Stromal cell of bone marrow (primary cell): ENCODE results near the gene UNC93B1.
"Not testable (repeated sequence)": the region's sequence is repeated elsewhere in the genome, so short reads cannot be mapped to it uniquely, and the experiment has no call there.

Experiments used
- DNase-seq: peaks from one replicate; pipeline ENCODE4 v3.0.0-alpha.2; 2012; ENCODE audit warnings: low read depth

Gene UNC93B1

GRCh38 chr11:67991347-67992121, 12.4 kb downstream of the UNC93B1 start:
- DNase-seq: not testable (repeated sequence)

GRCh38 chr11:67990546-67991346, 13.2 kb downstream of the UNC93B1 start:
- not testable (repeated sequence) for DNase-seq

- not testable (repeated sequence) for DNase-seq
These were observed 18.6 kb downstream of the UNC93B1 start for GRCh38 chr11:67985302-67985701.

- no peak for DNase-seq
These were observed 19.9 kb downstream of the UNC93B1 start for GRCh38 chr11:67983951-67984350.

- not testable (repeated sequence) for DNase-seq
These were observed 21.5 kb downstream of the UNC93B1 start for GRCh38 chr11:67982255-67982857.

GRCh38 chr11:67981226-67981625, 22.7 kb downstream of the UNC93B1 start:
- DNase-seq: not testable (repeated sequence)

- DNase-seq: not testable (repeated sequence)
These were observed 25.0 kb downstream of the UNC93B1 start for GRCh38 chr11:67978766-67979418.

GRCh38 chr11:67974746-67975145, 29.2 kb downstream of the UNC93B1 start:
- not testable (repeated sequence) for DNase-seq

GRCh38 chr11:67965830-67966348, 38.0 kb downstream of the UNC93B1 start:
- not testable (repeated sequence) for DNase-seq

GRCh38 chr11:67964746-67965145, 39.2 kb downstream of the UNC93B1 start:
- DNase-seq: not testable (repeated sequence)

GRCh38 chr11:67963879-67964278, 40.0 kb downstream of the UNC93B1 start:
- not testable (repeated sequence) for DNase-seq

- not testable (repeated sequence) for DNase-seq
These were observed 40.7 kb downstream of the UNC93B1 start for GRCh38 chr11:67963217-67963616.

- DNase-seq: not testable (repeated sequence)
These were observed 47.7 kb downstream of the UNC93B1 start for GRCh38 chr11:67956236-67956635.

GRCh38 chr11:67955461-67956007, 48.4 kb downstream of the UNC93B1 start:
- peak; percentile 20 for DNase-seq

- DNase-seq: not testable (repeated sequence)
These were observed 48.9 kb downstream of the UNC93B1 start for GRCh38 chr11:67954971-67955370.

- not testable (repeated sequence) for DNase-seq
These were observed 49.6 kb downstream of the UNC93B1 start for GRCh38 chr11:67954251-67954650.

- DNase-seq: not testable (repeated sequence)
These were observed 53.2 kb downstream of the UNC93B1 start for GRCh38 chr11:67950705-67951104.

GRCh38 chr11:67947785-67948184, 56.1 kb downstream of the UNC93B1 start:
- DNase-seq: not testable (repeated sequence)

GRCh38 chr11:67946403-67946802, 57.5 kb downstream of the UNC93B1 start:
- DNase-seq: not testable (repeated sequence)

- DNase-seq: not testable (repeated sequence)
These were observed 60.5 kb downstream of the UNC93B1 start for GRCh38 chr11:67943406-67943805.
